Ovary (tissue), 3 donors: ENCODE data around the gene CEP85.

ENCODE experiments used
- CTCF ChIP-seq, 3 donors: fragments of 450-650 bp in 2 of 3; fragments of 200-600 bp in 1 of 3; IDR thresholded peaks; one replicate each; pipeline versions ENCODE4 v1.5.1 to v1.8.0; 2016 to 2022; ENCODE audit warnings: antibody characterized with exemption in 3 of 3, mild to moderate bottlenecking in 1 of 3
- EP300 ChIP-seq: sonication (generic); formaldehyde crosslinking; IDR thresholded peaks from one replicate; pipeline ENCODE4 v1.6.1; 2017; ENCODE audit warnings: antibody characterized with exemption
- POLR2A ChIP-seq: fragments of 450-650 bp; IDR thresholded peaks from one replicate; pipeline ENCODE4 v1.6.1; 2017; ENCODE audit warnings: antibody characterized with exemption, mild to moderate bottlenecking, moderate library complexity
- donor health status: DM: no; HTN: no; CAD: no.

DNA sequence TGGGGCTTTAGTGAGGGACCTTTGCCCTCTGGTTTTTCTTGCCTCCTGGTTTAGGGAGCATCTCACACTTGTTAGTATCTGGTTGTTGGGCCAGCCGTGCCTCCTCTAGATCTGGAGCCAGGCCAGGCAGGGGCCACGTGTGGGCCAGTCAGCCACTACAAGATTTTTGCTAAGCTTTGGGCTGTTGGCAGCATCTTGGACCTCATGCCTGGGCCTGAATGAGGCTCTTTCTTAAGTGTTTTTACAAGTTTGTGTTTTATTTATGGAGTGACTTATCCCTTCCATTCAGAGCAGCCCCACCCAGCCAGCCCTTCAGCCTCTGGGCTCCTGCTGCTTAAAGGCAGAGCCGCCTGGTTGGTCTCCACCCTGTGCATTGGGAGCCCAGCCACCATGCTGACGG, 44.3 kb downstream of the CEP85 start:
- TF ChIP-seq CTCF (IDR thresholded peaks at IDR 0.05) (no peak), POLR2A (no peak), EP300 (no peak)
